ENCODE measurements around the gene ADM5.
A peak's percentile ranks its signal among the peaks of the same experiment; 100 is the strongest.

The ADM5 gene

DNA sequence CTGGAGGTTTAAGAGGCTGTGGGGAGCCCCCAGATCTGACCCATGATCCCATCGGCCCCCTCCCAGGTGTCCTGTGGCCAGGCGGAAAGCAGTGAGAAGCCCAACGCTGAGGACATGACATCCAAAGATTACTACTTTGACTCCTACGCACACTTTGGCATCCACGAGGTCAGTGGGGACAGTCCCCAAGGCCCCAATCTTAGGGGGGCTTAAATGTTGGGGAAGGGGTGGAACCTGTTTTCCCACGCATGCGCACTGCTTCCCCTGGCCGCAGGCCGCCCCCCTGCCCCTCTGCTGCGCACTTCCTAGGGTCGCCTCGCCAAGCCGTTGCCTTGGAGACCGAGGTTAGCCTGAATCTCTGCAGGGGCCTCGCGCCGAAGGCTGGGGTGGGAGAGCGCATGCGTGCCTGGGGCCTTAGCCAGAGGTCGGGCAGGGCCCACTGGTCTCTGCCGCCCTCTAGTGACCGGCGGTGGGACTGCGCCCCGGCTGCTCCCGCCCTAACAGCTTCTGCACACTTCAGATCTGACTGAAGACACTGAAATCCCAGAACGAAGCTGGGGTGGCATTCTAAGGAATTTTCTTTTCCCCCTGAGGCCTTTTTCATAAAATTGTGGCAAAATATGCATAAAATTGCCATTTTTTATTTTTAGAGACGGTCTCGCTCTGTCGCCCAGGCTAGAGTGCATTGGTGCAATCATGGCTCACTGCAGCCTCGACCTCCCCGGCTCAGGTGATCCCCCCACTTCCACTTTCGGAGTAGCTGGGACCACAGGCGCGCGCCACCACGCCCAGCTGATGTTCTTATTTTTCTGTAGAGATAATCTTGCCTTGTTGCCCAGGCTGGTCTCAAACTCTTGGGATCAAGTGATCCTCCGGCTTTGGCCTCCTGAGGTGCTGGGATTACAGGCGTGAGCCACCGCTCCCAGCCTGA lies 8.7 kb upstream of the ADM5 start:
- in situ Hi-C loops (cut with HindIII; ENCODE audit: low sequenced_read_pairs), result no loop called here
- peak; percentile 100 for TF ChIP-seq CTCF (IDR thresholded peaks at IDR 0.05; ENCODE audit: low read depth, low read length)
- no peak overlapping the region for H3K4me3 ChIP-seq (ENCODE audit: low read depth, low read length)
- DNase-seq (ENCODE audit: low read depth, low spot score), result peak; percentile 88

DNA sequence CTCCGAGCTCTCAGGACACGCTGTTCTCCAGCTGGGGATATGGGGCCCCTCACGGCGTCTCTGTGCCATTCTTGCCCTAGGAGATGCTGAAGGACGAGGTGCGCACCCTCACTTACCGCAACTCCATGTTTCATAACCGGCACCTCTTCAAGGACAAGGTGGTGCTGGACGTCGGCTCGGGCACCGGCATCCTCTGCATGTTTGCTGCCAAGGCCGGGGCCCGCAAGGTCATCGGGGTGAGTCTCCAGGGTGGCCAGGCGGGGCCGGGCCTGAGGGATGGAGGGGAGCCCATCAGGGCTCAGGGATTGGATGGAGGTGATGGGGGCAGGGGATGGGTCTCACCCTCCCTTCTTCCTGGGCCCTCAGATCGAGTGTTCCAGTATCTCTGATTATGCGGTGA lies 7.6 kb upstream of the ADM5 start:
- in situ Hi-C loops (cut with HindIII; ENCODE audit: low sequenced_read_pairs), result no loop called here
- no peak overlapping the region for H3K4me3 ChIP-seq (ENCODE audit: low read depth, low read length)
- no peak for TF ChIP-seq CTCF (IDR thresholded peaks at IDR 0.05; ENCODE audit: low read depth, low read length)
- DNase-seq (ENCODE audit: low read depth, low spot score), result no peak

- TF ChIP-seq CTCF (IDR thresholded peaks at IDR 0.05; ENCODE audit: low read depth, low read length), result no peak
- no peak overlapping the region for H3K4me3 ChIP-seq (ENCODE audit: low read depth, low read length)
- in situ Hi-C loops (cut with HindIII; ENCODE audit: low sequenced_read_pairs), result no loop called here
- no peak for DNase-seq (ENCODE audit: low read depth, low spot score)
Observed at GRCh38 chr19:49682274-49682673, 7.1 kb upstream of the ADM5 start.

GRCh38 chr19:49683814-49684250 lies 5.6 kb upstream of the ADM5 start:
- no peak for DNase-seq (ENCODE audit: low read depth, low spot score)
- TF ChIP-seq CTCF (IDR thresholded peaks at IDR 0.05; ENCODE audit: low read depth, low read length), result no peak
- in situ Hi-C loops (cut with HindIII; ENCODE audit: low sequenced_read_pairs), result no loop called here
- H3K4me3 ChIP-seq (ENCODE audit: low read depth, low read length), result no peak overlapping the region

DNA sequence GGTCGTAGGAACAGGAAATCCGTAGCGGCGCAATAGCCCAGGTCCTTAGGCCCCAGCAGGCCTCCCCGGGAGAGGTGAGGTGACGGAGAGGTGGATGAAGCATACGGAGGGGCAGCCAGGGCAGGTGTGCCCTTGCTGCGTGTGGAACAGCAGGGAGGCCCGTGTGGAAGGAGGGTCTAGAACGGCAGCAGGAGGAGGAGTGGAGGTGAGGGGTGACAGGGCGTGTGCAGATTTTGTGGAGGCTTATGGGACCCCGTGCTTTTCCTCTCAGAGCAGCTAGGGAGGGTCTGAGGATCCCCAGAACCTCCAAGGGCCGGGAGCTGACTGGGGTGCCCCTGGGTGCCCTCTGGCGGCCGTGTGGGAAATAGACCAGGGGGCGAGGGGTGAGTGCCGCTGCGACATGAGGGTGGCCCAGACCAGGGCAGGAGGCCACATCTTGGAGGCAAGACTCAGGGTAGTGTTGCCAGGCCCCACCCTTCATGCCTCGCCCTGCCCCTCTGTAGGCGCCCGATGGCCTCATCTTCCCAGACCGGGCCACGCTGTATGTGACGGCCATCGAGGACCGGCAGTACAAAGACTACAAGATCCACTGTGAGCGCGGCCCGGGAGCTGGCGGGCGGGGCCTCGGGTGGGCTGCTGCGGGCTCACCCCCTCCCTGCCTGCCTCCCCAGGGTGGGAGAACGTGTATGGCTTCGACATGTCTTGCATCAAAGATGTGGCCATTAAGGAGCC lies 5.0 kb upstream of the ADM5 start:
- H3K4me3 ChIP-seq (ENCODE audit: low read depth, low read length), result no peak overlapping the region
- in situ Hi-C loops (cut with HindIII; ENCODE audit: low sequenced_read_pairs), result no loop called here
- DNase-seq (ENCODE audit: low read depth, low spot score), result no peak
- TF ChIP-seq CTCF (IDR thresholded peaks at IDR 0.05; ENCODE audit: low read depth, low read length), result peak; percentile 57

- TF ChIP-seq CTCF (IDR thresholded peaks at IDR 0.05; ENCODE audit: low read depth, low read length), result no peak
- in situ Hi-C loops (cut with HindIII; ENCODE audit: low sequenced_read_pairs), result no loop called here
- no peak overlapping the region for H3K4me3 ChIP-seq (ENCODE audit: low read depth, low read length)
- DNase-seq (ENCODE audit: low read depth, low spot score), result no peak
Observed at GRCh38 chr19:49684983-49685553, 4.3 kb upstream of the ADM5 start.

All from astrocyte of the spinal cord (primary cell).